Activated CD4-positive, alpha-beta memory T cell treated with anti-CD3 and anti-CD28 coated beads for 36 hours (primary cell): ENCODE results near the gene SLBP. TPM values are rescaled to one million over a fixed set of nuclear protein-coding genes. Genes with fewer than 3 reads are reported as not detected.
"Not testable (repeated sequence)": the region's sequence is repeated elsewhere in the genome, so short reads cannot be mapped to it uniquely, and the experiment has no call there.

Experiments
- CTCF ChIA-PET: fragments of 350-600 bp; sonication (Branson Sonifier 250); formaldehyde crosslinking; loops from one replicate; lab custom pipeline; 2021; ENCODE audit warnings: antibody characterized with exemption, inconsistent platforms; lab: Charles Lee
- POLR2A ChIA-PET: fragments of 350-600 bp; sonication (Branson Sonifier 250); formaldehyde crosslinking; loops from one replicate; lab custom pipeline; 2021; ENCODE audit warnings: antibody characterized with exemption; lab: Charles Lee
- DNase-seq: peaks from one replicate; pipeline ENCODE4 v3.0.0-alpha.2; 2020
- H3K27ac Mint-ChIP-seq: one replicate; pipeline ENCODE4 v1.8.0; 2021; ENCODE audit warnings: mixed read lengths
- H3K27me3 Mint-ChIP-seq: one replicate; pipeline ENCODE4 v1.8.0; 2021; ENCODE audit warnings: mixed read lengths
- H3K36me3 Mint-ChIP-seq: one replicate; pipeline ENCODE4 v1.8.0; 2021; ENCODE audit warnings: mixed read lengths
- H3K4me1 Mint-ChIP-seq: one replicate; pipeline ENCODE4 v1.8.0; 2021; ENCODE audit warnings: low read depth, mixed read lengths
- H3K4me3 Mint-ChIP-seq: one replicate; pipeline ENCODE4 v1.8.0; 2021; ENCODE audit warnings: mild to moderate bottlenecking, mixed read lengths
- H3K9me3 Mint-ChIP-seq: one replicate; pipeline ENCODE4 v1.8.0; 2021; ENCODE audit warnings: mixed read lengths
- intact Hi-C: fragments of 100-400 bp; cut with micrococcal nuclease; formaldehyde crosslinking; loops from one replicate; pipeline ENCODE4 v1.15.1; 2023
- total RNA-seq, 2 experiments: library from RNA; stranded (reverse); gene quantifications; one replicate each; pipeline ENCODE4 v1.2.3, GENCODE V29; 2021

SLBP gene
- total RNA-seq, 2 experiments from 2014 or later = 103 to 106 TPM

- Mint-ChIP-seq H3K9me3 (no peaks in the 10 kb centered on the region), H3K36me3 (peaks cover 35% of the 10 kb centered on the region), H3K4me3 (peak overlapping the region; percentile 99), H3K27ac (peak overlapping the region; percentile 94), H3K4me1 (peaks cover 54% of the 10 kb centered on the region), H3K27me3 (no peaks in the 10 kb centered on the region)
- ChIA-PET POLR2A (no interaction called here), CTCF (interaction anchor here (15.6 kb wide), 1 partner anchor 22 kb away, joined by 203 read pairs; no protein-coding TSS in a partner anchor)
- DNase-seq = no peak
- intact Hi-C loops = no loop called here
Measured at GRCh38 chr4:1715002-1715758, 3.1 kb upstream of the SLBP start.

DNA sequence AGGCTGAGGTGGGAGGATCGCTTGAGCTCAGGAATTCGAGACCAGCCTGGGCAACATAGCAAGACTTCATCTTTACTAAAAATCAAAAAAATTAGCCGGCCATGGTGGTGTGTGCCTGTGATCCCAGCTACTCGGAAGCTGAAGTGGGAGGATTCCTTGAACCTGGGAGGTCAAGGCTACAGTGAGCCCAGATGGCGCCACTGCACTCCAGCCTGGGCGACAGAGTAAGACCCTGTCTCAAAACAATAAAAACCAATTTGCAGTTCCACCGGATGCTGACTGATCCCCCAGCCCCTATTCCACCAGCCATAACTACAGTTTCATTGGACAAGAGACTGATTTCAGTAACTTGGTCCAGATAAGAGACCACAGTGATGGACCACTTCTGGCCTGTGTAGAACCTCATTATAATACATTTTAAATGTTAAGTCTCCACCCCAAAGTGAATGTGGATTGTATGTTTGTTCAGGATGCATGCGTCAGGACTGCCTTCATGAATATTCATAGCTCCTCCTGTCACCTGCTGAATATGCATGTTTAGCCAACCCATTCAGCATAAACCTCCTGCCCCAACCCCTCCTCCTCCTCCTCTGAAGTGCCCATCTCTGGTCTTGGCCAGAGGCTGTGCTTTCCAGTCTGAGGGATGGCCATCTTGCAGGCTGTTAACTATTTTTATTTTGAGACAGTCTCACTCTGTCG, 2.3 kb upstream of the SLBP start:
- no peak for DNase-seq
- Mint-ChIP-seq H3K4me3 (peak overlapping the region; percentile 99), H3K27ac (peak overlapping the region; percentile 94), H3K4me1 (peaks cover 54% of the 10 kb centered on the region), H3K27me3 (no peaks in the 10 kb centered on the region), H3K9me3 (no peaks in the 10 kb centered on the region), H3K36me3 (peaks cover 40% of the 10 kb centered on the region)
- intact Hi-C loops = no loop called here
- ChIA-PET CTCF (interaction anchor here (1.7 to 15.6 kb wide), 2 partner anchors 11 to 22 kb away, joined by 11 to 203 read pairs; no protein-coding TSS in a partner anchor), POLR2A (interaction anchor here (0.9 to 3.4 kb wide), 2 partner anchors 9 to 21 kb away, joined by 4 to 21 read pairs; no protein-coding TSS in a partner anchor)

- H3K36me3 Mint-ChIP-seq = peaks cover 47% of the 10 kb centered on the region
Measured at GRCh38 chr4:1713003-1713851, 1.1 kb upstream of the SLBP start.

DNA sequence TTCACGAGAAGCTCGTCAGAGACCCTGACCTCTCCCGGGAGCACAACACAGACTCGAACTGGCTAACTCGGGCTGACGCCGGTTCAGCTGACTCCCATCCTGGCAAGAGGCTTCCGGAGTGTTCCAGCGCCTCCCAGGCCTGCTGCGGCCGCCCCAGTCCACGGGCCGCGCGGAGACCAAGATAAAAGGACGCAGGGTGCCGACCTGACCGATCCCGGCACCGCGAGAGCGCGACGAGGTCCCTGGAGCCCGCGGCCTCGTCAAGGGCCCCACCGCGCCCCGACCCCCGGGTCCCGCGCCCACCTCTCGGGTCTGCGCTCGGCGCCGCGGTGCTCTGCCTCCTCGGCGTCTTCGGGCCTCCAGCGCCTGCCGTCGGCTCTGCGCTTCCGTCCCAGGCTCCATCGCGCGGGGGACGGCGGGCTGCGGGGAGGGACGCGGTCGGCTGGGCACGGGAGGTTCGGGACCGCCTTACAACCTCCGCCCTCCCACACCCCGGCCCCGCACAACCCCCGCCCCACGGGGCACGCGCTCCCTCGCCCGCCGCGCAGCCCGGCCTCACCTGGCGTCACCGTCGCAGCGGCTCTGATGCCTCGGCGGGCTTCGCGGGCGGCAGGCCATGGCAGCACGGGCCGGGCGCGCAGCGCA, 426 bp downstream of the SLBP start:
- intact Hi-C loops = loop anchor here (1.0 to 2.0 kb wide), 5 partner anchors 10 to 365 kb away; partner anchors contain the start of genes NSD2, TACC3, TMEM129 and UVSSA
- H3K36me3 Mint-ChIP-seq = peaks cover 50% of the 10 kb centered on the region
- H3K27ac Mint-ChIP-seq = peak overlapping the region; percentile 87
- ChIA-PET CTCF (interaction anchor here (0.7 to 15.6 kb wide), 7 partner anchors 9 to 97 kb away, joined by 3 to 203 read pairs (median 3); partner anchors contain the start of genes TACC3 and TMEM129), POLR2A (interaction anchor here (1.1 to 3.4 kb wide), 6 partner anchors 10 to 159 kb away, joined by 3 to 56 read pairs (median 6); partner anchors contain the start of genes NSD2, TACC3 and TMEM129)
- H3K9me3 Mint-ChIP-seq = no peaks in the 10 kb centered on the region
- H3K27me3 Mint-ChIP-seq = no peaks in the 10 kb centered on the region
- DNase-seq = peak; percentile 60
- H3K4me1 Mint-ChIP-seq = peaks cover 60% of the 10 kb centered on the region
- H3K4me3 Mint-ChIP-seq = peak overlapping the region; percentile 89

More at GRCh38 chr4:1713003-1713851, 1.1 kb upstream of the SLBP start:
- intact Hi-C loops = loop anchor here (2.0 kb wide), 2 partner anchors 14 to 366 kb away; partner anchors contain the start of gene UVSSA
- Mint-ChIP-seq H3K27ac (peak overlapping the region; percentile 94), H3K4me3 (peak overlapping the region; percentile 99), H3K27me3 (no peaks in the 10 kb centered on the region), H3K9me3 (no peaks in the 10 kb centered on the region), H3K4me1 (peaks cover 58% of the 10 kb centered on the region)
- ChIA-PET CTCF (interaction anchor here (1.5 to 15.6 kb wide), 4 partner anchors 9 to 20 kb away, joined by 3 to 203 read pairs (median 13); partner anchors contain the start of genes TACC3 and TMEM129), POLR2A (interaction anchor here (1.1 to 3.4 kb wide), 6 partner anchors 9 to 158 kb away, joined by 3 to 56 read pairs (median 6); partner anchors contain the start of genes NSD2, TACC3 and TMEM129)
- DNase-seq = no peak

DNA sequence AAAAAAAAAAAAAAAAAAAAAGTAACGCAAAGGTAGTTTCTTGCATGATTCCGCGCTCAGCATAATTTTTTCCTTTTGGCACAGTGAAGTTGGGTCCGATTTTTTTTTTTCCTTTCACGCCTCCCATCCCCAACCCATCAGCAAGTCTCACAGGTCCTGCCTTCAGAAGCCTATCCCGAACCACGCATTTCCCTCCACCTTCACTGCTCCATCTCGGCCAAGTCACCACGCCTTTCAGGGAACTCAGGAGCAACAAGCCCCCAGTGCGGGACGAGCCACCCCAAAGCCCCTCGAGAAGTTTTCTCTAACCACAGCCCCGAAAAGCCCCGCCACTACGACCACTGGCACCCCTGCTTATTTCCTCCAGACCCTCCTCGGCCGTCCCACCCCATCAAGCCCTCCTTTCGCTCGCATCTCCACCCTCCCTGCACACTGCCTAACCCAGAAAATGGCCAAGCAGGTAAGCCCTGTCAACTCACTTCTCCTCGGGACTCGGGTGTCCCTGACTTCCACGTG, 1.0 kb downstream of the SLBP start:
- H3K27ac Mint-ChIP-seq = peak overlapping the region; percentile 87
- H3K4me3 Mint-ChIP-seq = peak overlapping the region; percentile 89
- no peaks in the 10 kb centered on the region for H3K27me3 Mint-ChIP-seq
- intact Hi-C loops = no loop called here
- POLR2A ChIA-PET = interaction anchor here (1.3 to 3.4 kb wide), 5 partner anchors 10 to 33 kb away, joined by 3 to 56 read pairs (median 13); partner anchors contain the start of genes TACC3 and TMEM129
- peaks cover 61% of the 10 kb centered on the region for H3K4me1 Mint-ChIP-seq
- peaks cover 52% of the 10 kb centered on the region for H3K36me3 Mint-ChIP-seq
- H3K9me3 Mint-ChIP-seq = no peaks in the 10 kb centered on the region
- DNase-seq = no peak
- CTCF ChIA-PET = interaction anchor here (0.7 to 15.6 kb wide), 4 partner anchors 10 to 98 kb away, joined by 3 to 203 read pairs (median 12); partner anchors contain the start of genes TACC3 and TMEM129

- no peaks in the 10 kb centered on the region for H3K27me3 Mint-ChIP-seq
- POLR2A ChIA-PET = interaction anchor here (2.3 to 2.4 kb wide), 2 partner anchors 12 to 14 kb away, joined by 11 to 13 read pairs; partner anchors contain the start of genes TACC3 and TMEM129
- peaks cover 59% of the 10 kb centered on the region for H3K4me1 Mint-ChIP-seq
- H3K36me3 Mint-ChIP-seq = peaks cover 57% of the 10 kb centered on the region
- no peak overlapping the region for H3K4me3 Mint-ChIP-seq
- DNase-seq = no peak
- H3K27ac Mint-ChIP-seq = no peak overlapping the region
- intact Hi-C loops = no loop called here
- CTCF ChIA-PET = interaction anchor here (2.1 to 15.6 kb wide), 3 partner anchors 15 to 18 kb away, joined by 6 to 203 read pairs (median 8); no protein-coding TSS in a partner anchor
- no peaks in the 10 kb centered on the region for H3K9me3 Mint-ChIP-seq
Measured at GRCh38 chr4:1708581-1708980, 3.5 kb downstream of the SLBP start.

GRCh38 chr4:1706358-1706757, 5.8 kb downstream of the SLBP start:
- POLR2A ChIA-PET = interaction anchor here (0.6 to 1.0 kb wide), 2 partner anchors 12 to 15 kb away, joined by 4 to 6 read pairs; partner anchors contain the start of genes TACC3 and TMEM129
- DNase-seq = no peak

DNA sequence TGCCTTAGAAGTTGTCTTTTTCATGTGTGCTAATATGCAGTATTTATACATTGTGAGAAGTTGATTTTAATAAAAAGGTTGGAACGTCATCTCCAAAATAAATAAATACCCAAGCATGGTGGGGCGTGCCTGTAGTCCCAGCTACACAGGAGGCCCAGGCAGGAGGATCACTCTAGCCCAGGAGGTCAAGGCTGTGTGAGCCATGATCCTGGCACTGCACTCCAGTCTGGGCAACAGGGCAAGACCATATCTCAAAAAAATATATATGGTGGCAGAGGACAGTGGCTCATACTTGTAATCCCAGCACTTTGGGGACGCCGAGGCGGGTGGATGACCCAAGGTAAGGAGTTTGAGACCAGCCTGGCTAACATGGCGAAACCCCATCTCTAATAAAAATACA, 6.4 kb downstream of the SLBP start:
- intact Hi-C loops = no loop called here

More at GRCh38 chr4:1706358-1706757, 5.8 kb downstream of the SLBP start:
- intact Hi-C loops = no loop called here
- Mint-ChIP-seq H3K9me3 (no peaks in the 10 kb centered on the region), H3K4me1 (peaks cover 73% of the 10 kb centered on the region), H3K36me3 (peaks cover 65% of the 10 kb centered on the region), H3K27me3 (no peaks in the 10 kb centered on the region), H3K4me3 (no peak overlapping the region), H3K27ac (no peak overlapping the region)
- CTCF ChIA-PET = interaction anchor here (0.6 to 15.6 kb wide), 2 partner anchors 14 to 284 kb away, joined by 3 to 203 read pairs; no protein-coding TSS in a partner anchor

GRCh38 chr4:1703867-1704266, 8.3 kb downstream of the SLBP start:
- no peak for DNase-seq
- no peak overlapping the region for H3K4me3 Mint-ChIP-seq
- intact Hi-C loops = no loop called here
- no peaks in the 10 kb centered on the region for H3K9me3 Mint-ChIP-seq
- H3K27me3 Mint-ChIP-seq = no peaks in the 10 kb centered on the region
- ChIA-PET POLR2A (no interaction called here), CTCF (interaction anchor here (1.4 to 15.6 kb wide), 2 partner anchors 11 to 20 kb away, joined by 4 to 203 read pairs; no protein-coding TSS in a partner anchor)
- H3K27ac Mint-ChIP-seq = no peak overlapping the region
- H3K36me3 Mint-ChIP-seq = peaks cover 57% of the 10 kb centered on the region
- peaks cover 50% of the 10 kb centered on the region for H3K4me1 Mint-ChIP-seq

More for the DNA sequence above, 6.4 kb downstream of the SLBP start:
- Mint-ChIP-seq H3K27me3 (no peaks in the 10 kb centered on the region), H3K27ac (no peak overlapping the region), H3K4me1 (peaks cover 68% of the 10 kb centered on the region), H3K36me3 (peaks cover 62% of the 10 kb centered on the region), H3K9me3 (no peaks in the 10 kb centered on the region), H3K4me3 (no peak overlapping the region)
- POLR2A ChIA-PET = interaction anchor here (1.0 kb wide), 1 partner anchor 15 kb away, joined by 4 read pairs; the partner anchor contains the start of genes TACC3 and TMEM129
- CTCF ChIA-PET = interaction anchor here (15.6 kb wide), 1 partner anchor 13 kb away, joined by 203 read pairs; no protein-coding TSS in a partner anchor
- no peak for DNase-seq

GRCh38 chr4:1701671-1702070, 10.4 kb downstream of the SLBP start:
- DNase-seq, H3K9me3 Mint-ChIP-seq, H3K4me3 Mint-ChIP-seq, intact Hi-C loops, H3K27me3 Mint-ChIP-seq: not testable (repeated sequence)
- Mint-ChIP-seq H3K4me1 (peaks cover 38% of the 10 kb centered on the region), H3K36me3 (peaks cover 56% of the 10 kb centered on the region), H3K27ac (peak overlapping the region; percentile 43)
- CTCF ChIA-PET = interaction anchor here (15.6 kb wide), 1 partner anchor 9 kb away, joined by 203 read pairs; no protein-coding TSS in a partner anchor
- POLR2A ChIA-PET = interaction anchor here (1.8 kb wide), 1 partner anchor 11 kb away, joined by 6 read pairs; the partner anchor contains the start of gene SLBP
